H1 (cell line): ENCODE data around the gene SLC6A3. TPM values are rescaled to one million over a fixed set of nuclear protein-coding genes. Genes with fewer than 3 reads are reported as not detected.

Experiments
- CTCF ChIA-PET: fragments of 300-600 bp; sonication (Branson Sonifier 250); formaldehyde crosslinking; loops from one replicate; lab custom pipeline; 2021; ENCODE audit not compliant: partially characterized antibody; lab: Charles Lee
- POLR2A ChIA-PET: fragments of 300-600 bp; sonication (Branson Sonifier 250); formaldehyde crosslinking; loops from one replicate; lab custom pipeline; 2021; ENCODE audit warnings: inconsistent platforms; ENCODE audit not compliant: partially characterized antibody; lab: Charles Lee
- DNase-seq, 2 experiments: peaks; one replicate each; pipeline versions ENCODE4 v3.0.0 to v3.0.0-alpha.2; 2010 to 2022; ENCODE audit warnings: low spot score in 2 of 2, low read depth in 1 of 2, mixed read lengths in 1 of 2
- FAIRE-seq: peaks from 2 replicates; lab custom pipeline; 2011; peaks lifted over from hg19 to GRCh38; lab: Jason Lieb, UNC
- H2AFZ ChIP-seq: 2 replicates; pipeline ENCODE4 v1.8.1; 2012; ENCODE audit warnings: low read length, inconsistent platforms
- H2AK5ac ChIP-seq: 2 replicates; pipeline ENCODE4 v1.6.1; 2013; ENCODE audit warnings: low read depth, low read length
- H2BK120ac ChIP-seq: replicated peaks from 2 replicates; pipeline ENCODE3; 2013; ENCODE audit warnings: low read depth, low read length, inconsistent platforms
- H2BK12ac ChIP-seq: 2 replicates; pipeline ENCODE4 v1.6.1; 2013; ENCODE audit warnings: low read depth, low read length
- H2BK15ac ChIP-seq: 2 replicates; pipeline ENCODE4 v1.6.1; 2013; ENCODE audit warnings: low read length
- H2BK20ac ChIP-seq: 2 replicates; pipeline ENCODE4 v1.6.1; 2013; ENCODE audit warnings: low read length
- H2BK5ac ChIP-seq: 2 replicates; pipeline ENCODE4 v1.6.1; 2013; ENCODE audit warnings: low read depth, low read length
- H3K14ac ChIP-seq: 2 replicates; pipeline ENCODE4 v1.6.1; 2013; ENCODE audit warnings: inconsistent platforms; ENCODE audit not compliant: insufficient read length
- H3K18ac ChIP-seq: 2 replicates; pipeline ENCODE4 v1.6.1; 2013; ENCODE audit warnings: low read length; ENCODE audit errors: extremely low read depth
- H3K23ac ChIP-seq: 2 replicates; pipeline ENCODE4 v1.6.1; 2013; ENCODE audit warnings: inconsistent platforms; ENCODE audit not compliant: insufficient read length
- H3K23me2 ChIP-seq: 2 replicates; pipeline ENCODE4 v1.6.1; 2013; ENCODE audit warnings: low read depth, low read length
- H3K27ac ChIP-seq: 2 replicates; pipeline ENCODE4 v1.6.1; 2011; ENCODE audit warnings: low read depth, low read length, inconsistent platforms
- H3K27me3 ChIP-seq, 4 experiments: replicated peaks in 1 of 4; 1 replicate in 1 of 4; 2 replicates in 3 of 4; pipeline versions ENCODE4 v1.6.1 to v1.8.1; 2011 to 2013; ENCODE audit warnings: low read length in 3 of 4, mild to moderate bottlenecking in 3 of 4, inconsistent platforms in 2 of 4, mixed read lengths in 2 of 4, moderate library complexity in 1 of 4; ENCODE audit not compliant: control insufficient read depth in 3 of 4, insufficient read depth in 3 of 4; ENCODE audit errors: extremely low read depth in 1 of 4
- H3K36me3 ChIP-seq, 4 experiments: 2 replicates each; pipeline versions ENCODE4 v1.6.1 to v1.8.1; 2011 to 2013; ENCODE audit warnings: mild to moderate bottlenecking in 4 of 4, low read length in 3 of 4, moderate library complexity in 2 of 4, control low read depth in 1 of 4, inconsistent platforms in 1 of 4; ENCODE audit not compliant: insufficient read depth in 4 of 4, control insufficient read depth in 2 of 4
- H3K4ac ChIP-seq: replicated peaks from 2 replicates; pipeline ENCODE3; 2013; ENCODE audit warnings: low read length, low read depth, mixed read lengths, inconsistent platforms; ENCODE audit not compliant: insufficient read length
- H3K4me1 ChIP-seq, 4 experiments: replicated peaks in 1 of 4; 1 replicate in 1 of 4; 2 replicates in 3 of 4; pipeline versions ENCODE4 v1.6.1 to v1.8.1; 2011 to 2013; ENCODE audit warnings: low read length in 3 of 4, inconsistent platforms in 2 of 4, mixed read lengths in 1 of 4; ENCODE audit not compliant: insufficient read depth in 4 of 4, control insufficient read depth in 3 of 4
- H3K4me2 ChIP-seq, 2 experiments: 2 replicates each; pipeline versions ENCODE4 v1.6.1 to v1.8.1; 2011 to 2013; ENCODE audit warnings: low read depth in 2 of 2, low read length in 2 of 2, control low read depth in 1 of 2, inconsistent platforms in 1 of 2, mild to moderate bottlenecking in 1 of 2; ENCODE audit not compliant: insufficient read depth in 1 of 2
- H3K4me3 ChIP-seq, 4 experiments: fragments of 200-600, 300-600 bp in 1 of 4; sonication (generic), shearing (Covaris generic), sonication (Bioruptor Twin) in 1 of 4; 2 replicates each; pipeline versions ENCODE4 v1.5.1 to v1.8.1; 2011 to 2016; ENCODE audit warnings: low read length in 4 of 4, low read depth in 3 of 4, control low read depth in 2 of 4, inconsistent platforms in 2 of 4, mild to moderate bottlenecking in 2 of 4, mixed read lengths in 1 of 4, moderate library complexity in 1 of 4; ENCODE audit not compliant: insufficient read depth in 2 of 4; ENCODE audit errors: extremely low read depth in 1 of 4
- H3K56ac ChIP-seq: replicated peaks from 2 replicates; pipeline ENCODE3; 2013; ENCODE audit warnings: low read depth, mild to moderate bottlenecking, mixed read lengths, low read length, inconsistent platforms; ENCODE audit not compliant: insufficient read length
- H3K79me1 ChIP-seq: 2 replicates; pipeline ENCODE4 v1.6.1; 2013; ENCODE audit warnings: low read depth, low read length, control low read depth
- H3K79me2 ChIP-seq, 2 experiments: 2 replicates each; pipeline versions ENCODE4 v1.6.1 to v1.8.1; 2012 to 2013; ENCODE audit warnings: low read length in 2 of 2, mild to moderate bottlenecking in 2 of 2, inconsistent platforms in 1 of 2; ENCODE audit not compliant: insufficient read depth in 2 of 2, control insufficient read depth in 1 of 2
- H3K9ac ChIP-seq, 4 experiments: replicated peaks in 1 of 4; 1 replicate in 1 of 4; 2 replicates in 3 of 4; pipeline versions ENCODE4 v1.6.1 to v1.8.1; 2011 to 2013; ENCODE audit warnings: low read depth in 3 of 4, low read length in 3 of 4, control low read depth in 2 of 4, mild to moderate bottlenecking in 2 of 4, moderate library complexity in 2 of 4, inconsistent platforms in 1 of 4; ENCODE audit errors: extremely low read depth in 1 of 4
- H3K9me3 ChIP-seq, 2 experiments: 2 replicates each; pipeline versions ENCODE4 v1.6.1 to v1.8.1; 2012 to 2013; ENCODE audit warnings: mild to moderate bottlenecking in 2 of 2, moderate library complexity in 2 of 2, control low read depth in 1 of 2, inconsistent platforms in 1 of 2, low read depth in 1 of 2, low read length in 1 of 2, mixed read lengths in 1 of 2; ENCODE audit not compliant: insufficient read depth in 2 of 2
- H4K20me1 ChIP-seq, 2 experiments: replicated peaks in 1 of 2; 2 replicates each; pipeline versions ENCODE3 to v1.8.1; 2011 to 2013; ENCODE audit warnings: inconsistent platforms in 2 of 2, low read length in 2 of 2, mild to moderate bottlenecking in 1 of 2; ENCODE audit not compliant: insufficient read depth in 2 of 2, control insufficient read depth in 1 of 2
- H4K5ac ChIP-seq: 2 replicates; pipeline ENCODE4 v1.6.1; 2013; ENCODE audit warnings: low read length, low read depth, mixed read lengths, inconsistent platforms; ENCODE audit not compliant: insufficient read length
- H4K8ac ChIP-seq: 2 replicates; pipeline ENCODE4 v1.8.0; 2013; ENCODE audit warnings: mild to moderate bottlenecking, moderate library complexity, low read length, inconsistent platforms; ENCODE audit not compliant: insufficient read depth; ENCODE audit errors: extremely low read depth
- H4K91ac ChIP-seq: replicated peaks from 2 replicates; pipeline ENCODE3; 2013; ENCODE audit warnings: low read length, mixed read lengths, inconsistent platforms; ENCODE audit not compliant: insufficient read length
- GTF2F1 ChIP-seq: IDR thresholded peaks from 2 replicates; pipeline ENCODE4 v1.6.1; 2012; ENCODE audit warnings: low read depth, low read length, improper control_type of control experiment, borderline replicate concordance
- HDAC6 ChIP-seq: IDR thresholded peaks from one replicate; pipeline ENCODE4 v1.7.1; 2012; ENCODE audit warnings: low read depth, mild to moderate bottlenecking, inconsistent platforms, low read length, moderate library complexity
- NANOG ChIP-seq: IDR thresholded peaks from 2 replicates; pipeline ENCODE4 v1.6.1; 2011; ENCODE audit warnings: low read length, low read depth, mild to moderate bottlenecking, inconsistent platforms; ENCODE audit not compliant: insufficient read depth, poor library complexity, severe bottlenecking
- POU5F1 ChIP-seq: IDR thresholded peaks from 2 replicates; pipeline ENCODE4 v1.6.1; 2011; ENCODE audit warnings: low read depth, mild to moderate bottlenecking, low read length, moderate library complexity
- SIRT6 ChIP-seq: IDR thresholded peaks from one replicate; pipeline ENCODE4 v1.7.1; 2012; ENCODE audit warnings: low read length, inconsistent platforms
- TAF1 ChIP-seq: IDR thresholded peaks from 2 replicates; pipeline ENCODE4 v1.6.1; 2011; ENCODE audit warnings: mild to moderate bottlenecking, low read depth, low read length
- WGBS, 2 experiments: shearing (Covaris generic) in 1 of 2; methylation state at CpG; one replicate each; pipeline versions ENCODE4 v1.1.6 to v1.1.7; 2013 to 2015; ENCODE audit warnings: low lambda C conversion rate in 2 of 2, mixed read lengths in 2 of 2, inconsistent platforms in 1 of 2, low coverage in 1 of 2, missing lambda C conversion rate in 1 of 2; ENCODE audit not compliant: insufficient replicate concordance in 2 of 2, insufficient coverage in 1 of 2, insufficient read length in 1 of 2; ENCODE audit errors: extremely low coverage in 1 of 2, missing lambda C conversion rate in 1 of 2; 5-methylcytosine and 5-hydroxymethylcytosine counted together
- polyA plus RNA-seq, 7 experiments: library from polyadenylated mRNA; depleted of rRNA in 3 of 7; stranded (reverse) in 5 of 7; unstranded in 2 of 7; fragments of >200 nt in 5 of 7; fragments of 200-250 nt in 2 of 7; gene quantifications; 1 replicate in 5 of 7; 2 replicates in 1 of 7; 4 replicates in 1 of 7; pipeline versions ENCODE4 v1.2.1 to v1.2.3, GENCODE V29; 2011 to 2013; ENCODE audit warnings: missing spikeins in 2 of 7, mixed read lengths in 2 of 7
- total RNA-seq: library from RNA; stranded (reverse); fragmentation: NEBNext Ultra II Directional; extraction: Animal tissue kit (Norgen Biotek cat#: 25700); gene quantifications from 2 replicates; pipeline ENCODE4 v1.2.1, GENCODE V29; 2021
- TF ChIP-seq, protein P1 (sequence below): IDR thresholded peaks from 2 replicates; pipeline ENCODE4 v1.6.1; 2012; ENCODE audit warnings: inconsistent platforms

SLC6A3 gene
- total and polyA plus RNA-seq, 2 of the 8 experiments (the other 6 are each of a cell fraction or from before 2014, with no cell fraction given) = 0.48 to 0.91 TPM

DNA sequence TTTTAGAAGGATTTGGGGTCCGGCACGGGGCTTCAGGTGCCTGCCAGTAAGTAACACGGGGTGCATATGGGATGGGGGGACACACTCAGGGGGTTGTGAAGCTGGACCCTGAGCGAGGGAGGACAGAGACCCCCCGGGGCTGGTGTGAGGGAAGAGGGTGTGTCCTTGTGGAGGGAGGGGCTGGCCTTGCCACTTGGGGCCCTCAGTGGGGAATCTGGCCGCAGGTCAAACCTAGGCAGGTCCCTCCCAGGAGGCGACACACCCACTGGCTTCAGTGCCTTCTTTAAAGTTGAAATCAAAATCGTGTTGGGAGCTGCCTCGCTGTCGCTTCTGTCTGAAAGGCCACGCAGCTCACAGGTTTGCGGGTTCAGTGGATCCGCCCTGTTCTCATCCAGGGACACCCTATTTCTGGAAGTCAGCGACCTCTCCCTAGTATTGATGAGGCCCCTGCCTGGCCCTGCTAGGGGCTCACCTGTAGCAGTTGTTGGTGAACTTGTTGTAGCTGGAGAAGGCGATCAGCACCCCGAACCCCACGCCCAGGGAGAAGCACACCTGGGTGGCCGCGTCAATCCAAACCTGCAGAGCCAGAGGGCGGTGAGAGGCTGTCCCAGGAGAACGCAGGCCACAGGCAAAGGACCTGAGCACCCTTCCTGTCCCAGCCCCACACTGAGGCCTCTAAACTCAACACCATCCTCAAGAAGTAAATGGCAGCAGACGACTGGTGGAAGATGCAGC, 29.4 kb downstream of the SLC6A3 start:
- Histone ChIP-seq H3K4me2 (no peak overlapping the region), H3K9me3 (peaks cover 0 to 3% of the 10 kb centered on the region in 2 experiments; a peak in 2 of 4 replicates), H4K5ac (no peak overlapping the region), H2BK120ac (no peak overlapping the region), H3K4me3 (no peak overlapping the region), H4K8ac (no peak overlapping the region), H3K56ac (no peak overlapping the region), H3K27me3 (no peaks in the 10 kb centered on the region), H3K14ac (no peak overlapping the region), H2BK20ac (no peak overlapping the region), H2BK5ac (no peak overlapping the region), H4K91ac (no peak overlapping the region), H3K23me2 (peaks cover 10% of the 10 kb centered on the region; the same call in 1 of the 2 replicates), H3K4ac (no peak overlapping the region), H2BK15ac (no peak overlapping the region), H3K79me1 (no peaks in the 10 kb centered on the region), H3K4me1 (peaks cover 0 to 14% (median 8%) of the 10 kb centered on the region in 4 experiments; a peak in 5 of 7 replicates), H3K9ac (no peak overlapping the region), H2AK5ac (no peak overlapping the region), H2BK12ac (no peak overlapping the region), H3K23ac (no peak overlapping the region), H3K36me3 (no peaks in the 10 kb centered on the region), H3K27ac (no peak overlapping the region), H2AFZ (no peak overlapping the region), H3K79me2 (no peaks in the 10 kb centered on the region), H4K20me1 (peaks cover 0 to 9% of the 10 kb centered on the region in 2 experiments), H3K18ac (no peak overlapping the region)
- FAIRE-seq = no peak
- DNase-seq = no peak
- ChIA-PET CTCF (interaction anchor here (0.9 to 1.3 kb wide), 2 partner anchors 22 to 180 kb away, joined by 3 to 4 read pairs; no protein-coding TSS in a partner anchor), POLR2A (no interaction called here)
- 88% methylated on average over 20 of the region's 22 CpGs; no CpG with 5 or more reads in 1 of the 2 experiments for WGBS, 2 experiments
- TF ChIP-seq POU5F1 (no peak), NANOG (no peak), SIRT6 (no peak), HDAC6 (no peak), GTF2F1 (no peak), TAF1 (no peak)
- TF ChIP-seq, protein P1, sequence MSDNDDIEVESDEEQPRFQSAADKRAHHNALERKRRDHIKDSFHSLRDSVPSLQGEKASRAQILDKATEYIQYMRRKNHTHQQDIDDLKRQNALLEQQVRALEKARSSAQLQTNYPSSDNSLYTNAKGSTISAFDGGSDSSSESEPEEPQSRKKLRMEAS = no peak
